ENCODE measurements around the gene CPSF4L.

Gene CPSF4L

GRCh38 chr17:73203788-73204479 lies 57.7 kb downstream of the CPSF4L start:
- Histone ChIP-seq H3K9me3 (ENCODE audit: control insufficient read depth, low read length) (no peaks in the 10 kb centered on the region), H3K27ac (no peak overlapping the region), H3K36me3 (ENCODE audit: control insufficient read depth, insufficient read depth, low read length) (no peaks in the 10 kb centered on the region), H3K79me2 (no peaks in the 10 kb centered on the region), H3K9ac (no peak overlapping the region), H3K27me3 (ENCODE audit: control insufficient read depth, insufficient read depth, low read length) (no peaks in the 10 kb centered on the region), H2AFZ (no peak overlapping the region), H3K4me2 (ENCODE audit: low read length) (no peak overlapping the region), H3K4me3 (ENCODE audit: low read depth, low read length) (no peak overlapping the region), H3K4me1 (peaks cover 13% of the 10 kb centered on the region)
- no peak for TF ChIP-seq CTCF (IDR thresholded peaks at IDR 0.05)

- Histone ChIP-seq H3K79me2 (no peaks in the 10 kb centered on the region), H3K4me2 (ENCODE audit: low read length) (no peak overlapping the region), H3K9ac (no peak overlapping the region), H3K4me3 (ENCODE audit: low read depth, low read length) (no peak overlapping the region), H3K4me1 (peaks cover 13% of the 10 kb centered on the region), H3K36me3 (ENCODE audit: control insufficient read depth, insufficient read depth, low read length) (no peaks in the 10 kb centered on the region), H3K9me3 (ENCODE audit: control insufficient read depth, low read length) (no peaks in the 10 kb centered on the region), H2AFZ (no peak overlapping the region), H3K27me3 (ENCODE audit: control insufficient read depth, insufficient read depth, low read length) (no peaks in the 10 kb centered on the region), H3K27ac (no peak overlapping the region)
- no peak for TF ChIP-seq CTCF (IDR thresholded peaks at IDR 0.05)
Measured at GRCh38 chr17:73203135-73203787, 58.4 kb downstream of the CPSF4L start.

- Histone ChIP-seq H2AFZ (no peak overlapping the region), H3K27me3 (ENCODE audit: control insufficient read depth, insufficient read depth, low read length) (no peaks in the 10 kb centered on the region), H3K9ac (no peak overlapping the region), H3K27ac (peak overlapping the region; percentile 40), H3K4me3 (ENCODE audit: low read depth, low read length) (no peak overlapping the region), H3K9me3 (ENCODE audit: control insufficient read depth, low read length) (no peaks in the 10 kb centered on the region), H3K79me2 (no peaks in the 10 kb centered on the region), H3K4me1 (peaks cover 13% of the 10 kb centered on the region), H3K4me2 (ENCODE audit: low read length) (no peak overlapping the region), H3K36me3 (ENCODE audit: control insufficient read depth, insufficient read depth, low read length) (no peaks in the 10 kb centered on the region)
- TF ChIP-seq CTCF (IDR thresholded peaks at IDR 0.05): no peak
Measured at GRCh38 chr17:73201215-73202069, 60.2 kb downstream of the CPSF4L start.

GRCh38 chr17:73200476-73200875 lies 61.2 kb downstream of the CPSF4L start:
- no peaks in the 10 kb centered on the region for H3K27me3 ChIP-seq (ENCODE audit: control insufficient read depth, insufficient read depth, low read length)
- no peak for TF ChIP-seq CTCF (IDR thresholded peaks at IDR 0.05)
- no peak overlapping the region for H3K27ac ChIP-seq
- no peaks in the 10 kb centered on the region for H3K9me3 ChIP-seq (ENCODE audit: control insufficient read depth, low read length)
- no peaks in the 10 kb centered on the region for H3K36me3 ChIP-seq (ENCODE audit: control insufficient read depth, insufficient read depth, low read length)
- H3K79me2 ChIP-seq: no peaks in the 10 kb centered on the region
- H3K9ac ChIP-seq: no peak overlapping the region
- H2AFZ ChIP-seq: no peak overlapping the region
- no peak overlapping the region for H3K4me2 ChIP-seq (ENCODE audit: low read length)
- no peak overlapping the region for H3K4me3 ChIP-seq (ENCODE audit: low read depth, low read length)
- H3K4me1 ChIP-seq: peaks cover 13% of the 10 kb centered on the region
